ENCODE results near the gene EML2.
"Not testable (repeated sequence)": the region's sequence is repeated elsewhere in the genome, so short reads cannot be mapped to it uniquely, and the experiment has no call there.

Gene EML2

DNA sequence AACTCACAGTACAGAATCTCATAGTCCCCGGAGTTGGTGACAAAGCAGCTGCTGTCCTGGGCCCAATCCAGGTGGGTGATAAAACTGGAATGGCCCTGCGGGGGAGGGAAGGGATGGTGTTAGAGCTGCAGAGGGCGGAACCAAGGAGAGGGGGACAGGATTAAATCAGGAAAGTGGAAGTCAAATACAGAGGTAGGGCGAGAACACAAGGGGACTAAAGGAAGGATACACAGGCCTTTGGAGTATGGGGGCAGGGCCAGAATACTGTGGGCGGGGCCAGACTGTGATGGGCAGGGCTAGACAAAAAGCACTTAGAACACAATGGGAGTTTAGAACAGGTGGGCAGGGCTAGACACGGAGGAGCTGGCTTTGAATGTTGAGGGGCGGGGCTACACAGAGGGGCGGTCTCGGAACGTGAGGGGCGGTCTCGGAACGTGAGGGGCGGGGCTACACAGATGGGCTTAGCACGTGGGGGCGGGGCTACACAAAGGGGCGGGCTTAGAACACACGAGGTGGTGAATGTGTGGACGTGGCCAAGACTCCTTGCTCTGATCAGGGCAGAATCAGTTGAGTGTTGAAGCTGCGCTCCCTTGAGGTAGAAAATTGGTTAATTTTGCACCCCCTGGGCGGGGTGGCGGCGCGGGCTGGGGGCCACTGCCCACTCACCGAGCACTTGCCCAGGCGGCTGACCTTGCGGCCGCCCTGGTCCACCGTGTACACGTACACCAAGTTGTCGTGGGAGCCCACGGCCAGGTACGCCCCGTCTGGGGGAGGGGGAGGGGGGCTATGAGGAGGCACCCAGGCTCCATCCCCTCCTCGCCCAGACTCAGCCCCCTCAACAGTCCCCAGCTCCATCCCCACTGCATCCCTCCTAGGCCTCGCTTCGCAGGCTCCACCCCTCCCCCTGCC lies 23.1 kb downstream of the EML2 start:
- DNase-seq (ENCODE audit: low spot score) = peak; percentile 86

GRCh38 chr19:45615056-45615455 lies 24.1 kb downstream of the EML2 start:
- not testable (repeated sequence) for DNase-seq (ENCODE audit: low spot score)

GRCh38 chr19:45613926-45614725 lies 25.1 kb downstream of the EML2 start:
- peak; percentile 88 for DNase-seq (ENCODE audit: low spot score)

DNA sequence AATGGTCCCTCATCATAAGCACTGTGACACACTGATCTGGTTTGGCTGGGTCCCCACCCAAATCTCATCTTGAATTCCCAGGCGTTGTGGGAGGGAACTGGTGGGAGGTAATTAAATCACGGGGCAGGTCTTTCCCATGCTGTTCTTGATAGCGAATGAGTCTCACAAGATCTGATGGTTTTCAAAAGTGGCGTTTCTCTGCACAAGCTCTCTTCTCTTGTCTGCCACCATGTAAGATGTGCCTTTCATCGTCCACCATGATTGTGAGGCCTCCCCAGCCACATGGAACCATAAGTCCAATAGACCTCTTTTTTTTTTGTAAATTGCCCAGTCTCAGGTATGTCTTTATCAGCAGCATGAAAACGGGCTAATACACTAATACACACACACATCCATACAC lies 30.2 kb downstream of the EML2 start:
- DNase-seq (ENCODE audit: low spot score) = no peak

GRCh38 chr19:45607071-45608029 lies 31.8 kb downstream of the EML2 start:
- peak; percentile 35 for DNase-seq (ENCODE audit: low spot score)

- no peak for DNase-seq (ENCODE audit: low spot score)
These were observed 37.4 kb downstream of the EML2 start, which contains the start of gene GPR4 for GRCh38 chr19:45601524-45602374. Gene GPR4 (minus strand): TSS chr19:45602212. CDS start chr19:45591866, 10,346 bp downstream.

GRCh38 chr19:45601115-45601514 lies 38.1 kb downstream of the EML2 start:
- no peak for DNase-seq (ENCODE audit: low spot score)

- DNase-seq (ENCODE audit: low spot score) = no peak
These were observed 38.8 kb downstream of the EML2 start for GRCh38 chr19:45600340-45600885.

- DNase-seq (ENCODE audit: low spot score) = no peak
These were observed 39.9 kb downstream of the EML2 start for GRCh38 chr19:45599286-45599685.

GRCh38 chr19:45598267-45599001 lies 40.8 kb downstream of the EML2 start:
- DNase-seq (ENCODE audit: low spot score) = no peak

- DNase-seq (ENCODE audit: low spot score) = no peak
These were observed 41.6 kb downstream of the EML2 start for GRCh38 chr19:45597425-45598111.

GRCh38 chr19:45595814-45596213 lies 43.4 kb downstream of the EML2 start:
- DNase-seq (ENCODE audit: low spot score) = no peak

DNA sequence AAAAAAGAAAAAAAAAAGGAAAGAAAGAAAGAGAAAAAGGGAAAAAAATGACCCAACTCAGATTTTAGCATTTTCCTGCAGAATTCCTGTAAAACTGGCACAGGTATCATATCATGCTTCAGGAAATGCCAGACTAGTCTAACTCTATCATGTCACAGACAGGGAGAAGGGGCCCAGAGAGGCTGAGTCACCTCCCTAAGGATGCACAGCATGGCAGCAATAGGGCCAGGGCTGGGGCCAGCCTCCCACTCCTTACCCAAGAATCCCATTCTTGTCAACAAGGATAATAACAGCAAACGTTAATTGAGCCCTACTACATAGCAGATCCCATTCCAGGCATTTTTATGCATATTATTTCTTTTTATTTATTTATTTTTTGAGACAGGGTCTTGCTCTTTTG lies 45.7 kb downstream of the EML2 start:
- DNase-seq (ENCODE audit: low spot score) = no peak

DNA sequence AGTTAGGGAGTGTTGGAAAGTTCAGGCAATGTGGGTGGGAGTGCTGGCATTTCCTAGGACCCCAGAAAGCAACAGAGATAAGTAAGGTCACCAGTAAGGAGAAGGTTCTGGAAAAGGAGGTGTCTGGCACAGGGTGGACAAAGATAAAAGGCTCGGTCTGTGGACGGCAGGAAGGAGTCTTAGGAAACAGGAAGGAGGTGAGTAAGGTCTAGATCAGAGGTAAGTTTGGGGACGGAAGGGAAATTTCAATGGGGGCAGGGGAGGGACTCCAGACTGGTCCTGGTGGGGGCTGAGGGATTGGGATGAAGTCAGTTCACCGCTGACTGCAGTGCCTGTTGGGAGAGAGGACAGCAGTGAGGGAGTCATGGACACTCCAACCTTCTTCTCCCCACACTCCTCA lies 46.8 kb downstream of the EML2 start:
- no peak for DNase-seq (ENCODE audit: low spot score)

GRCh38 chr19:45591638-45592005 lies 47.6 kb downstream of the EML2 start:
- DNase-seq (ENCODE audit: low spot score) = no peak

DNA sequence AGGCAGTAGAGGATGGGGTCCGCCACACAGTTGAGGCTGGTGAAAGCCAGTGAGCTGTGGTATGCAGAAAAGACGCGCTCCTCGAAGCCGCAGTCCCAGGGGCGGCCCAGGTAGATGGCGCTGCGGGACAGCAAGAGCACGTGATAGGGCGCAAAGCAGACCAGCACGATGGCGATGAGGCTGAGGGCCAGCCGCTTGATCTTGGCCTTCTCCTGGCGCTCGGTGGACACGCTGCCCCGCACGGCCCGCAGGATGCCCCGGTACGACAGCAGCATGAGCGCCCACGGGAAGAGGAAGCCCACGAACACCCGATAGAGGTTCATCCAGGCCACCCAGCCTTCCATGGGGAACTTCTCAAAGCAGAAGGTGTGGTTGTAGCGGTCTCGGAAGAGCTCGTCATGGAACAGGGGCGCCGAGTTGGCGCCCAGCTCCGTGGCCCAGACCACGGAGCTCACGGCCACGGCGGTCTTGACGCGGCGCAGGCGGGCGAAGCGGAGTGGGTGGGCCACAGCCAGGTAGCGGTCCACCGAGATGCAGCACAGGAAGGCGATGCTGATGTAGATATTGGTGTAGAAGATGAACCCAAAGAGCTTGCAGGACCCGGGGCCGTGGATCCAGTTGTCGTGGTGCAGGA lies 48.1 kb downstream of the EML2 start:
- DNase-seq (ENCODE audit: low spot score) = peak; percentile 42

- DNase-seq (ENCODE audit: low spot score) = no peak
These were observed 48.7 kb downstream of the EML2 start for GRCh38 chr19:45590300-45591003.

- no peak for DNase-seq (ENCODE audit: low spot score)
These were observed 49.4 kb downstream of the EML2 start for GRCh38 chr19:45589768-45590167.
